Activated naive CD4-positive, alpha-beta T cell treated with anti-CD3 and anti-CD28 coated beads, Interleukin-2, amount 50 U/mL, for 16 hours (primary cell): Measurements from ENCODE around the gene TP53TG5.

Source experiments
- DNase-seq: peaks from one replicate; pipeline ENCODE4 v3.0.0-alpha.2; 2020

TP53TG5 gene

DNA sequence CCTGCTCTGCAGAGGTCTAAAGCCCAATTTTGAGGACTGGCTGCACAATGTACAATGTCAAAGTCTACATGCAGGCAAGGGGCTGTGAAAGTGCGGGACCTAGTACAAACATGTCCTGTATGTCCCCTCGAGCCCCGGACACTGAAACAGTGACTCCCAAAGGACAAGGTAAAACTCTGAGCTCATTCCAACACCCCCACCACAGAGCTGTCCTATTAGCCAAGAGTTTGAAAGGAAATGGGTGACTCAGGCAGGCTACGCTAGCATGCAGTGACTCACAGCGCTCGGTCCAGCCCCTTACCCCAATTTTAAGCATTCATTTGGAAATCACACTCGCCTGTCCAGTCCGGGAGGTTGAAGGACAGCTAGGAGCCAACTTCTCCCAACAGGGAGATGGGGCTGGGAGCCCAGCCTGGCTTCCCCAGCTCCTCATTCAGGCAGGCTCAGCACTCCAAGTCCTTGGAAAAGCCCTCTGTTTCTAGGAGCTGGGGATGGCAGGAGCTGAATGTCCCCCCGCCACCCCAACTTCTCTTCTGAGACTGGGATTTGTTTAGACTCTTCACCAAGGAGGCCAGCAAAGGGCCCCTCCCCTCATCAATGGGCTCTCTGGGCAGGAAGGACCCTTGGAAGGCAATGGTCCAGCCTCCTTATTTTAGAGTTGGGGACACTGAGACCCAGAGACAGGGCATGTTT is 33.8 kb downstream of the TP53TG5 start:
- no peak for DNase-seq

DNA sequence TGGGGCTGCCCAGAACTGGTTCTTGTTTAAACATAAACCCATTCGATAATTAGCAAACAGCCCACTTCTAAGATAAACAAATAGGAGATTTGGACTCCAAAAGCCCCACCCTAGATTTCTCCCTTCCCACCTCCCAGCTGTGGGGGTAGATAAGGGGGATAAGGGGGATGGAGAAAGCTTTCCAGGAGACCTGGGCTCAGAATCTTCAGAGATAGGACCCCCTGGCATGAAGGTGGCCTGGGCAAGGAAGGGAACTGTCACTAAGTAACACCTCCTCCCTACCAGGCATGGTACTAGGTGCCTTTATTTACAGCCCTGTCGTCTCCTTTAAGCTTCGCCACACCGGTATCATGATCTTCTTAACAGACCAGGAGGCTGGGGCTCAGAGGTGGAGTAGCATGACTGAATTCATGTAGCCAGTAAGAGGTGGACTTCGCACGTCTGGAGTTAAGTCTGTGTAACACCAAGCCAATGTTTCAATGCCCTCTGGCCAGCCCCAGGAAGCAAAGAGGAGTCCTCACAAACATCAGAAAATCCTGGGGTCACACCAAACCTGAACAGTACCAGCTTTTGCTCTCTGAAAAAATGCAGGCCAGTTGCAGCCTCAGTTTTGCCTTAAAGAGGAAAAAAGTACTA is 34.5 kb downstream of the TP53TG5 start:
- DNase-seq: no peak

DNA sequence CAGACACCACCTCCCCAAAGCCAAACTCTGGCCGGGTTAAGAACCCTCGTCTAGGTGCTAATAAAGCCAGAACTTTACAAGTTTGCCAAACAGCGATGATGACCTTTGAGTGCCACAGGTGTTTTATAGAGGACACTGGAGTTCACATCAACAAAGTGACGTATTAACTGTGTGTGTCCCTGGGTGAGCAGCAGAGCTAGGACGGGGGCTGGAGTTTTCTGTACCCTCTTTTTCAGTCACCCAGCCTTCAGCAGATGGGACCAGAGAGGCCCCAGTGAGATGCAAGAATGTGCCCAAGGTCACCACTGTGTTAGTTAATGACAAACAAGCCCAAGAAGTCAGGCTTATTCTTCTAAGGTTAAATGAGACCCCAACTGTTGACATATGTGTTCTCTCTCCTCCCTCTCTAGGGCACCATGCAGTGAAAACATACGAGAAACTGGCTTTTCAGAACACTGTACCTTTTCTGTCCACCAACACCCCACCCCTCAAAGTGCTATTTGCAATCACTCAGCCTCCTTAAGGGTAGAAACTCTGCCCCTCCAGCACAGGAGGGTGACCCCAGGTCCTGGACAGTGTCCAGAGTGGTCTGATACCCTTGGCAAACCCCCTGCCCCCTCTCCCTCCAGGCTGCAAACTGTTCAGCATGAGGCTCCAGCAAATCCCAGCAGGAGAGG is 35.1 kb downstream of the TP53TG5 start:
- no peak for DNase-seq

DNA sequence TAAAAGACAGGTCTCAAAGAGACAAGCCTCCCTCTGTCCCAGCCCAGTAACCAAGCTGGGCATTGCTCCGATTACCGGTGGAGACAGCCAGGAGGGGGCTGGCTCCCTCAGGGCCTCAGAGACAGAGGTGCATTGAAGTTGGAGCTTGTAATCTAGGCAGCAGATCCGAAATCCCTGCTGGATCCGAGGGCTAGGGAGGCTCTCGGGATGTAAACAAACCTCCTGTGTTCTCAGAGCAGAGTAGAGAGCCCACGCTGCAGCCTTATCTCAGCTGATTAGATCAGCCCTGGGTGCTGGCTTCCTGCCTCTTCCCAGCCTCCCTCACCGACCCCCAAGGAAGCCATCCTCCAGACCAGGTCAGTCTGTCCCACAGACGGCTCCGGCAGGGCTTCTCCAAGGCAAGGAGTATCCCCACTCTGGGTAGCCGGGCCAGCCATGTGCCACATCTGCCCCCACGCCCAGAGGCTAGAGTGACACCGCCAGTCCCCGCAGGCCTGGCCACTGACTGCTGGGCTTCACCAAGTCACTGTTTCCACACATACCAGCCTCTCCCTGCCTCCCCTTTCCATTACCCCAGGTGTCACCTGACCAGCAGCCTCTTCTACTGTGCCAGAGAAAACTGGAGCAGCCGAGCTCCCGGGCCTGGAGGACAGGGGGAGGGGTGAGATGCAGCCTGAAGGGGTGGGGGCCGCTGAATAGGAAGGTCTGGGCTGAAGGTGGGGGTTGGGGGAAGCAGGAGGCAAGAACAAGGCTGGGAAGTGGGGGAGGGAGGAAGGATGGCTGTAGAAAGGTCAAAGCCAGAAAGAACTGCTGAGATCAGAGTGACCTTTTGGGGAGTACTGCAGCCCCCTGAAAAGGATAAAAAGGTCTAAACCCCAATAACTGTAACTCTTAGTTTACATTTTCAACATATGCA is 35.9 kb downstream of the TP53TG5 start:
- no peak for DNase-seq

DNA sequence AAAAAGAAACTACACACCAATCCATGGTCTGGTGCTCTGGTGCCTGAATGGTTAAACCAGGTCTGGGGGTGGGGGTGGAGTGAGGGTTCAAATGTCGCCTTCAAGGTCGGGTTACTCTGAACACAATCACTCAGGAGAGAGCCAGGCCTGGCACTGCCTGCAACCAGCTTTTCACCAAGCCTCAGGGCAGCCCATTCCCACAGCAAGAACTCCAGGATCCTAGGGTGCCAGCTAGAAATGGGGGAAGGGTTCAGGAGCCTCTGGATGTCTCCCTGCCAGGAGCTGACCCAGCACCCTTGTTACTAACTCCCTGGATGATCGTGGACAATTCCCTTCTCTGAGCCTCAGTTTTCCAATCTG is 36.6 kb downstream of the TP53TG5 start:
- no peak for DNase-seq

DNA sequence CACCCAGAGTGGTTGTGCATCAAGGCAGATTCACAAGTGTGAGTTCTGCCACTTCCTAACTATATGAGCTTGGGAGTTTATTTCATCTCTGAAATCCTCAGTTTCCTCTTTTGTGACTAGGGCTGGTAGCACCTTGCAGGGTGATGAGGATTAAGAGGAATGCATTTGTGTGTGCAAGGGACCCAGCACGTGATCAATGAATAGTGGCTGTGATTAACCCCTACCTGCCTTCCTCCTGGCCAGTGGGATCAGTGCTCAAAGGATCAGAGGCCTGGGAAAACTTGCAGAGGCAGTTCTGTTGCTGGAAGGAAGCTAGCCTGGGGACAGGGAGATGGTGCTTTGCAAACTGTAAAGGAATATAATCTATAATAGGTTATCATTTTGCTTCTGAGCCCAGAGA is 37.2 kb downstream of the TP53TG5 start:
- no peak for DNase-seq

DNA sequence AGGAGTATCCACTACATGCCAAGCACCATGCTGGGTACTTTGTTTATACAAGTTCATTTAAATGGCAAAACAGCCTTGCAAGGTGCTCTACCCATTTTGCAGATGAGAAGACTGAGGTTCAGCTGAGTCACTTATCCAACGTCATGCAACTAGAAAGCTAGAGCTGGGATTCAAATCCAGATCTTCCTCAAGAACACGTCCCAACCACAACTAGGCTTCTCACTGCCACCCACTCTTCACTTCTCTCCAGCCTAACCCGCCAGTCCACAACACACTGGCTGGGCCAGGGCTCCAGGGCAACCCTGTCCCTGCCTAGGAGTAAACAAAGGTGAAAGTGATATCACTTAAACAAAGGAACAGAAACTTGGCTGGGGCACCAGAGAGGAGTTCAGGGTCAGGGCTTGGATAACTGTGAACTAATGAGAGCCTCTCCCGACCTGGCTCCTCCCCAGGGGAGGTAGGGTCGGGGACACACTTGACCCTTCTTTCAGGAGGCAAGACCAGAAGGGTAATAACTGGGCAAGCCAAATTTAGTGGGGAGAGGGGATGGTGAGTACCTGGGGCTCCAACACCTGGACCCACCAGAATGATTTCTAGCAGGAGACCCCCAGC is 37.8 kb downstream of the TP53TG5 start:
- DNase-seq: no peak

DNA sequence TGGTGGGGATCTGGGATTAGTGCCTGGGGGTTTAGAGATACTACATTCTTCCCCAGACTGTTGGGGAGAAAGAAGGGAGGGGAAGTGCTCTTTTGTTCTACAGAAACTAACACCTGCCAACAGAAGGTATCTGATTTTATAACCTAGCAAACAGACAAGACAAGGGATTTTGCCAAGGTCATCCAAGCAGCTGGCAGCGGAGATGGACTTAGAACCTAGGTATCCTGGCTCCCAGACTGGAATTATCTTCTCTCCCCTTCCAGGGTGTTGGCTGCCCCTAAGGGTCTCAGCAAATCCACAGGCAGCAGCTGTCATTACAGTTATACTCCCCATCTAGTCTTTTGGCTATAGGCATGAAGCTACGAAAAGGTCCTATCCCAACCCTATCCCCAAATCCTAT is 38.3 kb downstream of the TP53TG5 start:
- no peak for DNase-seq

DNA sequence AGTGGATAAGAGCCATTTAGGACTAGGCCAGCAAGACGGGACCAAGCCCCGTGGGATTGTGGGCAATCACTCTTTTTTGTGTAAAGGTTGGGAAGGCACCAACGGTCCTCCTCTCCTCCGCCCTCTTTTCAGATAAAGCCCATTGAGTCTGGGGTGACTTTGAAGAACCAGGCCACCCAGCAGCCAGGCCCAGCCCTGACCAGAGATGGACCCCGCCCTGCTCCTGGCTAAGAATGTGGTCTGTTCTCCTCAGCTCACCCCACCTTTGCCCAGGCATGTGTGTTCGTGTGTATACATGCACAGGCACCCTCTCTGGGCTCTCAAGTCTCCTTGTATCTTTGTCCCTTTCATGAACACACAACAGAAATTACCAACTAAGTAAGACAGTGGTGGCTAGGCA is 39.0 kb downstream of the TP53TG5 start:
- DNase-seq: no peak

DNA sequence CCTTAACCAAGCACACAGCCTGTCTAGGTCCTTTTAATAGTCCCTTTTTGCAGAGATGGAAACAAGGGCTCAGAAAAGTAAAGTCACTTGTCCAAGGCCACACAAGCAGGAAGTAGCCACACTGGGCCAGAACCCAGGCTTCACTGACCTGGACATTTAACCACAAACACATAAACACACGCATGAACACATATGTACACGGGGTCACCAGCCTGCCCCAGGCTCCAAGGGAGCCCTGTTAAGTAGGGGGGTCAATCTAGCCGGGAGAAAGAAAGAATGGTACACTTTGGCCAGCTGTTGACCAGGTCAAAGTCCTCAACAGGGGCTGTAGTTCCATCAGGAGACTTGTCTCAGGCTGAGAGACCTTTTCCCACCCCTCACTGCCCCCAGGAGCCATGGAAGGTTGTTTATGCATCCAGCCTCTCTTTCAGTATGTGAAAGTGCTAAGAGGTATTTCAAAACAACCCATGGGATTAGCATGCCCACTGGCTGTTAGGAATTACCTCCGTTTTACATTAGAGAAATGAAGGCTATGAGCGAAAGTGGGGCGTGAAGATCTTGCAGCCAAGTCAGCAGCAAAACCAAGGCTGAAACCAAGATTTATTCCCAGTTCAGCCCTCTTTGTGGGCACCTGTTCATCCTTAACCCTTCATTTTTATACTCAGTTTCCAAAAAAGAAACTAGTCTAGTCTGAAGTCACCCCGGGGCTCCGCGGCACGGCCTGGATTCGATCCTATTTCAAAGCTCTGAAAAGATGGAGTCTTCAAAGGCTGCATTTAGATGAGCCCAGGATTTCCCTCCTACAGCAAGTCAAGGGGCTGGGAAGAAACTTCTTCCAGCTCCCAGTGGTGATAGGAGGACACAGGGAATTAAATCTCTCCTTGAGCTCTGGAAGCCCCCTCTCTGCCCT is 39.7 kb downstream of the TP53TG5 start:
- no peak for DNase-seq

DNA sequence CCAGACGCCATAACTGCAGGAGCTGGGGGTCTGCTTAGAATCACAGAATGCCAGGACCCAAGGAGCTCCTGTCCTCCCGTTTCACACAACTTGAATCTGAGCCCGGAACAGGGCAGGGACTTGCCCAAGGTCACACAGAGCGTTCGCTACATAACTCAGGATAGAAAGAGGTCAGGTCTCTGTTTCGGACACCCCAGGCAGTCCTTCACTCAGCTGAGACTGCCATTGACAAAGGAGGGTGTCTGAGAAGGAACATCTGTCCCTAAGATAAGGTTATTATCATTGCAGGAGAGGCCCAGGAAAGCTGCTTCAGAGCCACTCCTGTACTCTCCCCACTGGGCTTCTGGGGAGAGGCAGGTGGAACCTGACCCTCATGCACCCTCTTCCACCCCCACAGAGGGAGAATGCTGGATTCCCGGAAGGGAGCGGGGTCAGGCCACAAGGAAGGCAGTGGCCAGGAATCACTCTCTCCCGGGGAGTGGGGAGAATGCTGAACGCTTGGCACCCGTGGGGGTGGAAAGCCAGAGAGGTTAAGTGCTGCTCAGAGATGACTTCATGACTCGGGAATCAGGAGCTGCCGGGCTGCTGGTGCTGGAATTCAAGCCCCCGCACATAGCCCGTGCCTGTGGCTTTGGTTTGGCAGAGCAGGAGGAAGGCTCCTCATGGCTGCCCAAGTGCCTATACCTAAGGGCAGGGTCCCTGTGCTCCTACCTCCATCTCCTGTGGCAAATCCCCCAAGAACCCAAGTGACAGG is 40.6 kb downstream of the TP53TG5 start:
- no peak for DNase-seq

DNA sequence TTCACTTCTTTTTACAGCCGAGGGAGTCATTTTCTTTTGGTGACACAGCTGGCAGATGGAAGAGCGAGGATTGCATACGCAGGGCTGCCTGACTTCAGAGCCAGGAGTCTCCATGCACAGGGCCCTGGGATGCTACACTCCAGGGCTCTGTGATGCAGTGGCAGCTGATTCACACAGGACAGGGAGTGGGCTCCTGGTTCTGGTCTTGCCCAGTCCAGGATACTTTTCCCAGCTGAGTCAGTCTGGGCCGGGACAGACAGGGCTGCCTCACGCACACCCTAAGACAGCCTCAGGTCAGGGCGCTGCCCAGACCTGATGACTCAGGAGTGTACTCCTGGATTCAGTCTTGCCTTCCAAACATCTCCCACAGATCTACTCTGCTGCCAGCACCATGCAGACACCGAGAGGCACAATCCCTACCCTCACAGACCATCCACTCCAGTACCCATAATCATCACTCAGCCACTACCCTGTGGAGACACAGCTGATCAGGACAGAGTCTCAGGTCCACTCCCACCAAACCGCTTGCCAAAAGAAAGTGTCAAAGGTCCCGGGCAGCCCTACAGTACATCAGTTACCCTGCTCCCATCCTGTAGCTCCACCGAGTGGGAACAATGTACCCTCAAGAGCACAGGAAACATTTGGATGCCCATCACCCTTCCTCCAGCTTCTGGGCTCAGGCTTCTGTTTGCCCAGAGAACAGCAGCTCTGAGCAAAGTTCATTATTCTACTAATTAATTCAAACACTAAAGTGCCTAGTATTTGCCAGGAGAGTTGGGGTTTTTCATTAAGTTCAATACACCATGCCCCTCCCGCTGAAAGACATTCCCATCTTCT is 41.4 kb downstream of the TP53TG5 start:
- DNase-seq: no peak

DNA sequence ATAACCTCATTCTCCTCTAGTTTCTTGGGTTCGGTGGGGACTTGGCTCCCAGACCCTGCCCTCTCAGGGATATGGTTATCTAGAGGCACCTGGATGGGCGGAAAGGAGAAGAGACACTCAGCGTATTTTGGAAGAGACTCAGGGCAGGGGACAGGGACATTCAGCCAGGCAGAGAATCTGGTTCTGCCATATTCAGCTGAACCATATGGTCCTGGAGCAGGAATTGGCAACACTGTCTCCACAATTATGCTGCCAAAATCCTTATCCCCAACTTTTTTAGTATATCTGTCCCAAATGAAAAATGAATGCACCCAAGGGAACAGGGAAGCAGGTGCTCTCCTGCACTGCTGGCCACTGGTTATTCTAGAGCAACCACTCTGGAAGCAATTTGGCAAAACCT is 47.6 kb downstream of the TP53TG5 start:
- no peak for DNase-seq

DNA sequence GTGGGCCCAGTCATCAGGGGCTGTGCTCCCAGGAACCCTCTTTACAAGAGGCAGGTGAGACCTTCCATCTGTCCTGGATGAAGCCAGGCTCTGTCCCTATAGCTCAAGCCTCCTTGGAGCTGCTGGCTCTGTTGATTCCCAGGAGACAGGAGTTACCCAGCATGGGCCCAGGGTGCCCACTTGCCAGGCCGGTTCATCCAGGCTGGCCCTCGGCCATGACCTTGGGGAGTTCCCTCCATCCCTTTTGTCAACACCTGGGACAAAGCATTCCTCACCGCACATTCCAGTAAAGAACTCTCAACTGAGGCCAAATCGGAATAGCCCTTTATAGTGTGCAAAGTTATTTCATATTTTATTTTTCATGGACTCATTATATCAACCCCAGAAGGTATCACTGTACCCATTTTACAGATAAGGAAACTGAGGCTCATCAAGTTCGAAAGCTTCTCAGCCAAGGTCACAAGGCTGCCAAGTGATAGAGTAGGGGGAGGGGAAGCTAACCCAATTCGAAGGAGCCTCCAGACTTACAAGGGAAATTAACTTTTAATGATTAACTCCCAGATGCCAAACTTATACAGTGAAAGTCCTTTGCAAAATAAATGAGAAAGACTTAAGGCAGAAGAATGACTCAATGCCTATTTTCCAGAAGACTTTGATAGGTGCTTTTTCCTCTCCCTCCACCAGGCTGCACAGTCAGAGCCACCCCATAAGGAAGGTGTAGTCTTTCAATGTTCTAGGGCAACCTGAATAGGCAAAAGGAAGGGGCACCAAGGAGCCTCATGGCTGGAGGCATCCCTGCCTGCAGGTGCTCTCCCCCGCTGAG is 48.4 kb downstream of the TP53TG5 start:
- no peak for DNase-seq

DNA sequence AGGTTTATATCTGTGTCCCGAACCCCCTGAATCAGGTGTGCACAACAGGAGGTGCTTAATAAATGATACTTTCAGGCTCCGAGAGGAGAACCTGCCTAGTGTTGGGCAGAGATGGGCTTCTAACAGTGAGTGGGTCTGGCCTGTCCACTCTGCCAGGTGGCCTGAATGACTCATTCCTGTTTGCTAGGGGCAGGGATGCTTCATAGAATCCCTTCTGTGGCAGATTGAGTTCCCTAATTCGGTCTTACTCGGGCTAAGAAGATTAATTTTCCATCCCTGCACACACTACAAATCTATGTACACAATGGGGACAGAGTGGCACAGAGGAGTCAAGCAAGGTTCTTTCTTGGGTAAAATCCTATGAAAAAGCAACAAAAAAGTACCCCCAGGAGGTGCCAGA is 49.7 kb downstream of the TP53TG5 start:
- no peak for DNase-seq

DNA sequence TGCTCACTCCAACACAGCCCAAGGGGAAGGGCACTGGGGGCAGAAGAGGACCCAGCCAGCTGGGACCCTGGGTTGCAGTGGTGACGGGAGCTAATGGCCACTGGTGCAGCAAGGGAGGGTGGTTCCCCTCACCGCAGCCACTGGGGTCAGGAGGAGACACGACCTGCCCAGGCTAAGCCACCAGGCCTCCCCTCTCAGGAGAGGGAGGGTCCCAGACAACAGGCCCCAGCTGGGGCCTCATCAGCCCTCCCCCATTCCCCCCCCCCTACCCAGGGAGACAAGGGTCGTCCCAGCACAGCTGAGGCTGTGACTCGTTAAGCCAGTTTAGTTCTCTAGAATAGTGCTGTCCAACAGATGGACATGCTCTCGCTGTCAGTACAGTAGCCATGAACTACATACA is 52.8 kb downstream of the TP53TG5 start:
- DNase-seq: no peak

DNA sequence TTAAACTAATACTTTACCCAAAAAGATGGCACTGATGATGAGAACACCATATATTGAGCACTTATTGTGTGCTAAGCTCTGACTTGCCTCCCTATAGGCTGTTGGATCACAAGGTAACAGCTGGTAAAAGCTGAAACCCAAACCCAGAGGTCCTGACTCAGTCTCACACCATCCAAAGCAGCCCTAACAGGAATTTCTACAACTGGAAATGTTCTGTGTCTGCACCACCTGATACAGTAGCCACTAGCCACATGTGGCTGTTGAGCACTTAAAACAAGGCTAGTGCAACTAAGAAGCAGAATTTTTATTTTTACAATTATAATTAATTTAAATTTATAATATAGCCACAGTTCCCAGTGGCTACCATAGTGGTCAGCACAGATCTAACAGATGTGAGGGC is 54.4 kb downstream of the TP53TG5 start:
- no peak for DNase-seq

DNA sequence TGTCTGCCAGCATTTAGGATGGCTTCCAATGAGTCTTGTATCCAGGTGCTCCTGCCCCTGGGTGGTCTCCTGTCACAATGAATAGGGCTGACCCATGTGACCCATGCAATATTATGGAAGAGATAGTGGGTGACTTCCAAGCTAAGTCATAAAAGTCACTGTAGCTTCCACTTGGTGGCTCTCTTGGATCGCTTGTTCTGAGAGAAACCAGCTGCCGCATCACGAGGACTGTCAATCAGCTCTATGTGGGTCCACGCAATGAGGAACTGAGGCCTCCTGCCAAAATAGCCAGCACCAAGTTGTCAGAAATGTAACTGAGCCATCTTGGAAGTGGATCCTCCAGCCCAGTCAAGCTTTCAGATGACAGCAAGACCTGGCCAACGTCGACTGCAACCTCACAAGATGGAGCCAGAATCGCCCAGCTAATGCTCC is 55.2 kb downstream of the TP53TG5 start:
- DNase-seq: no peak
